ENCODE measurements around the gene GPR158.
"Not testable (repeated sequence)": the region's sequence is repeated elsewhere in the genome, so short reads cannot be mapped to it uniquely, and the experiment has no call there.

Gene GPR158, protein sequence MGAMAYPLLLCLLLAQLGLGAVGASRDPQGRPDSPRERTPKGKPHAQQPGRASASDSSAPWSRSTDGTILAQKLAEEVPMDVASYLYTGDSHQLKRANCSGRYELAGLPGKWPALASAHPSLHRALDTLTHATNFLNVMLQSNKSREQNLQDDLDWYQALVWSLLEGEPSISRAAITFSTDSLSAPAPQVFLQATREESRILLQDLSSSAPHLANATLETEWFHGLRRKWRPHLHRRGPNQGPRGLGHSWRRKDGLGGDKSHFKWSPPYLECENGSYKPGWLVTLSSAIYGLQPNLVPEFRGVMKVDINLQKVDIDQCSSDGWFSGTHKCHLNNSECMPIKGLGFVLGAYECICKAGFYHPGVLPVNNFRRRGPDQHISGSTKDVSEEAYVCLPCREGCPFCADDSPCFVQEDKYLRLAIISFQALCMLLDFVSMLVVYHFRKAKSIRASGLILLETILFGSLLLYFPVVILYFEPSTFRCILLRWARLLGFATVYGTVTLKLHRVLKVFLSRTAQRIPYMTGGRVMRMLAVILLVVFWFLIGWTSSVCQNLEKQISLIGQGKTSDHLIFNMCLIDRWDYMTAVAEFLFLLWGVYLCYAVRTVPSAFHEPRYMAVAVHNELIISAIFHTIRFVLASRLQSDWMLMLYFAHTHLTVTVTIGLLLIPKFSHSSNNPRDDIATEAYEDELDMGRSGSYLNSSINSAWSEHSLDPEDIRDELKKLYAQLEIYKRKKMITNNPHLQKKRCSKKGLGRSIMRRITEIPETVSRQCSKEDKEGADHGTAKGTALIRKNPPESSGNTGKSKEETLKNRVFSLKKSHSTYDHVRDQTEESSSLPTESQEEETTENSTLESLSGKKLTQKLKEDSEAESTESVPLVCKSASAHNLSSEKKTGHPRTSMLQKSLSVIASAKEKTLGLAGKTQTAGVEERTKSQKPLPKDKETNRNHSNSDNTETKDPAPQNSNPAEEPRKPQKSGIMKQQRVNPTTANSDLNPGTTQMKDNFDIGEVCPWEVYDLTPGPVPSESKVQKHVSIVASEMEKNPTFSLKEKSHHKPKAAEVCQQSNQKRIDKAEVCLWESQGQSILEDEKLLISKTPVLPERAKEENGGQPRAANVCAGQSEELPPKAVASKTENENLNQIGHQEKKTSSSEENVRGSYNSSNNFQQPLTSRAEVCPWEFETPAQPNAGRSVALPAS (N-terminal part only)

DNA sequence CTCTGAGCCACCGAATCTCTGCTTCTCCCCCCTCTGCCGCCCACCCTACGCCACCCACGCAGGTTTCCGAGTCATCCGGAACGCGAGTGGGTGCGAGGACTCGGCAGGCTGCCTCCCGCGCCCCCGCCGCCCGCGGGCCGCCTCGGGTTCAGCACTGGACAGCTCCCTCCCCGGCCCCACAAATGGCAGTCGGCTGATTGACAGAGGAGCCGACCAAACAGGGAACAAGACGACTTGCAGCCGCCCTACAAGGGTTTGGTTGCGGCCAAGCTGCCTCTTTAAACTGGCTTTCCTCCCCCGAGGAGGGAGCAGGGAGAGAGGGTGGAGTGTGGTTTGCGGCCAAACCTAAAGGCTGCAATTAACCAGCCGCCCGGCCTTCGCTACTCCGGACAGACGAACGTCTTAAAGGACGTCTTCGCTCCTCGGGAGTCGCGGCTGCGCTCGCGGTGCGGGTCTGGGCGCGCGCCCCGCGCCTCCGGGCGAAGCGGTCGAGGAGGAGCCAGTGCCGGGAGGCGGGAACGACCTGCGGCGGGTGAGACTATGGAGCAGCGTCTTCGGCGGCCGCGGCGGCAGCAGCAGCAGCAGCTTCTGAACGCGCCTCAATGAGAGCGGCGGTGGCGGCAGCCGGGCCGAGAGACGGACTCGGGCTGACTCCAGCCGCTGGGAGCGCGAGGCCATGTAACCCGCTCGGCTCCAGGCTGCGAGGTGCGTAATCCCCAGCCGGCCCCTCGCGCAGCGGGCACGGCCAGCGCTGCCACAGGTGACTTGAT lies at the start of gene GPR158:
TSS of gene GPR158 (plus strand) at position 541 of the 770 bp plus-strand sequence. CDS start 420 bp downstream, outside the sequence.
- DNase-seq, result peak; percentile 37

DNA sequence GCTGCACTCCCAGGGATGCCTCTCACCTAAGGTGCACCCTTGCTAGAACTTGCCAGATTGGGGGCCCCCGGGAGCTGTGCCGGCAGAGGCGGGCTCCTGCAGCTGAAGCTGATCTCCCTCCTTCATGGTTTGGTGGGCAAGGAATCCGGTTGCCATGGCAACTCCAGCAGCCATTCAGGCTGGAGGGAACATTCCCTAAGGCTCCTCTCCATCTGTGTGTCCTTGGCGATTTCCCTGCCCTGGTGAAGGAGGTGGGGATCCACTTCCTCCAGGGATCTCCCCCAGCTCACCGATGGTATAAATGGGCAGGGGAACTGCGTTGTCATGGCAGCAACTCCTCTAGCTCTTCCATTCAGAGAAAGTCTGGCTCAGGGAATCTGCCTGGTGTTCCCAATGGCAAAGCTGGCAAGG lies 49.6 kb upstream of the GPR158 start:
- no peak for DNase-seq

DNA sequence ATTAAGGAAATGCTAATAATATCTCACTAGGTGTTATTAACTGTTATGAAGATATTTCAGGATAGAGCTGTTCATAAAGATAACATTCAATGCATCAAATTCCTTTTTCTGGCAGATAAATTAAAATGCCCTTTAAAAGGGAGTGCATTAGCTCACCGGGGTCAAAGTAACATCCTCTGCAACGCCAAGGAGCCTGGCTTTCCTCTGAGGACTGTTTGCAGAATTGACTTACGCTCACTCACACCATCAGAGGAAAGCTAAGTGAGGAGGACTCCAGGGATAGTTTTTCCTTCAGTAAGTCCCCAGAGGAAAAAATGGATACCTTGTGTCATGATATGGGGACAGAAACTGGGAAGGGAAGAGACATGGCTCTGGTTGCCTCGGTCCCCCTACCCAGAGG lies 45.2 kb upstream of the GPR158 start:
- no peak for DNase-seq

- no peak for DNase-seq
These were observed 43.9 kb upstream of the GPR158 start for GRCh38 chr10:25130906-25131305.

DNA sequence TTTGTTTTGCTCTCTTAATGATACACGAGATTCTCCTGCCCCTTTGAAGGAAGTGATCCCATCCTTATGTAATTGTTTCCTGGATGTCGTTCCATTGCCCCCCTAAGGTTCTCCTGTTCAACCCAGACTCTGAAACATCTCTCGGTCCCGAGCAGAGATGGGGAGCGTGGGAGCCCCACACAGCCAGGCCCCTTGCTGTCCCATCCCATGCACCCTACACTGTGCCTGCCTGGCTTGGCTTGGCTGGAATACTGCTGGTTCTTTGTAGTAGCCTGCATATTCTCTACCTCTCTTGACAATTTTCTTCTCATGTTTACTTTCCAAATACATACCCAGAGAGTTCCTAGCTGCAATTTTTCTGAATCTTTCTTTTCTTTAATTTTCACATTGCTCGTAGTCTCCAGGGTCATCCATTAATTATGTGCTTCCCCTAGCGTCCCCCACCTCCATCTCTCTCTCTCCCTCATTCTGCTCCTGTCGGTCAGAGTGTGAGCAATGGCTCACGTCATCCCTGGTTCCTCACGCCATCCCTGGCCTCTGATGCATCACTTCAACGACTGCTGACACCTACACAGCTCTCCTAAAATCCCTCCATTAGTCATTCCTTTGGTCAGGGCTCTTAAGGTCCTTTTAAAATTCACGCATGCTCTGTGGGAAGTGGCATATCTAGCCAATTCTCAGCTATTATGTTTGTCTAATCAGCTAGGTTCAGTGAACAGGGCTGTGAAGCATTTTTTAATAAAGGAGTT lies 32.5 kb upstream of the GPR158 start:
- no peak for DNase-seq

DNA sequence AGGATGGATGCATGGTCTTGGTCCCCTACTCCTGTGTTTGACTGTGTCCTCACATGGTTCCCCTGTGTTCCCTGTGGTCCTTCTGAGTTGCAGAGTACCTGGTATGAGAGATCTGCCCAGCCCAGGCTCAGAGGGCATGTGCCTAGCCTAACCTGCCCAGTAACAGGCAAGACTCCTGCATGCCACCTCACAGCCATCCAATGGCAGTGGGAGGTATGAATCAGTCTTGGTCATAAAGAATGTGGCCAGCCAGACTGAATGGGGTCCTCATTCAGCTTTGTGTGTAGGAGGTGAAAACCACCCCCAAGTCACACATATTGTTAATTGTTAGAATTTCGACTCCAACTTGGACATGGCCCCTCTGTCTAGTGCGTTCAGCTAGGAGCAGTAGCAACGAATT lies 17.2 kb upstream of the GPR158 start:
- no peak for DNase-seq

- DNase-seq, result no peak
These were observed 15.2 kb upstream of the GPR158 start for GRCh38 chr10:25159591-25159990.

GRCh38 chr10:25162391-25162790 lies 12.4 kb upstream of the GPR158 start:
- no peak for DNase-seq

DNA sequence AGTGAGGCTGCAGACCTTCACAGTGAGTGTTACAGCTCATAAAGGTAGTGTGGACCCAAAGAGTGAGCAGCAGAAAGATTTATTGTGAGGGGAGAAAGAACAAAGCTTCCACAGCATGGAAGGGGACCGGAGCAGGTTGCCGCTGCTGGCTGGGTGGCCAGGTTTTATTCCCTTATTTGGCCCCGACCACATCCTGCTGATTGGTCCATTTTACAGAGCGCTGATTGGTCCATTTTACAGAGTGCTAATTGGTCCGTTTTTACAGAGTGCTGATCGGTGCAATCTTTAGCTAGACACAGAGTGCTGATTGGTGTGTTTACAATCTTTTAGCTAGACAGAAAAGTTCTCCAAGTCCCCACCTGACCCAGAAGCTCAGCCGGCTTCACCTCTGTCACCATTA lies 11.3 kb upstream of the GPR158 start:
- not testable (repeated sequence) for DNase-seq

DNA sequence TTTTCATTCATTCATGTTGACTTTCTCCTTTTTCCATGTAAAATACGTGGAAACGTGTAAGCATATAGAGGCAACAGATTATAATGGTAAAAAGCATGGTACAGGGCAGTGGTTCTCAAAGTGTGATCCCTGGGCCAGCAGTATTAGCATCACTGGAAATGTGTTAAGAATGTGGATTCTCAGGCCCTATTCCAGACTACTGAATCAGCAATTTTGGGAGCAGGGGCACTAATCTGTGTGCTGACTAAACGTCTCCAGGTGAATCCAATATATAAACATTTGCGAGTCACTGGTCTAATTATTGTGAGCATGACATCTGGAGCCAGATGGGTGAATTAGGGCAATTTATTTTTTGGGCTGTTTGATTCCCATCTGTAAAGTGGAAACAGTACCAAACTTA lies 5.1 kb upstream of the GPR158 start:
- no peak for DNase-seq

- no peak for DNase-seq
These were observed 4.2 kb upstream of the GPR158 start for GRCh38 chr10:25170627-25171026.

DNA sequence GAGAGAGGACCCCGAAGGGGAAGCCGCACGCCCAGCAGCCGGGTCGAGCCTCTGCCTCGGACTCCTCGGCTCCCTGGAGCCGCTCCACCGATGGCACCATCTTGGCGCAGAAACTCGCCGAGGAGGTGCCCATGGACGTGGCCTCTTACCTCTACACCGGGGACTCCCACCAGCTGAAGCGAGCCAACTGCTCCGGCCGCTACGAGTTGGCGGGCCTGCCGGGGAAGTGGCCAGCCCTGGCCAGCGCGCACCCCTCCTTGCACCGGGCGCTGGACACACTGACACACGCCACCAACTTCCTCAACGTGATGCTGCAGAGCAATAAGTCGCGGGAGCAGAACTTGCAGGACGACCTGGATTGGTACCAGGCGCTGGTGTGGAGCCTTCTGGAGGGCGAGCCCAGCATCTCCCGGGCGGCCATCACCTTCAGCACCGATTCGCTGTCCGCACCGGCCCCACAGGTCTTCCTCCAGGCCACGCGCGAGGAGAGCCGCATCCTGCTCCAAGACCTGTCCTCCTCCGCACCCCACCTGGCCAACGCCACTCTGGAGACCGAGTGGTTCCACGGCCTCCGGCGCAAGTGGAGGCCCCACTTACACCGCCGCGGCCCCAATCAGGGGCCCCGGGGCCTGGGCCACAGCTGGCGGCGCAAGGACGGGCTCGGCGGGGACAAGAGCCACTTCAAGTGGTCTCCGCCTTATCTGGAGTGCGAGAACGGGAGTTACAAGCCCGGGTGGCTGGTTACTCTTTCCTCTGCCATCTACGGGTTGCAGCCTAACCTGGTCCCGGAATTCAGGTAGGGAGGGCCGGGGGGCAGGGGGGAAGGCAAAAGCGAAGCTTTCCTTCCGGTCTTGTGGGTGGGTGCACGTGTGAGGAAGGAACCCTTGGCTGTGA lies 973 bp downstream of the GPR158 start:
- DNase-seq, result no peak

DNA sequence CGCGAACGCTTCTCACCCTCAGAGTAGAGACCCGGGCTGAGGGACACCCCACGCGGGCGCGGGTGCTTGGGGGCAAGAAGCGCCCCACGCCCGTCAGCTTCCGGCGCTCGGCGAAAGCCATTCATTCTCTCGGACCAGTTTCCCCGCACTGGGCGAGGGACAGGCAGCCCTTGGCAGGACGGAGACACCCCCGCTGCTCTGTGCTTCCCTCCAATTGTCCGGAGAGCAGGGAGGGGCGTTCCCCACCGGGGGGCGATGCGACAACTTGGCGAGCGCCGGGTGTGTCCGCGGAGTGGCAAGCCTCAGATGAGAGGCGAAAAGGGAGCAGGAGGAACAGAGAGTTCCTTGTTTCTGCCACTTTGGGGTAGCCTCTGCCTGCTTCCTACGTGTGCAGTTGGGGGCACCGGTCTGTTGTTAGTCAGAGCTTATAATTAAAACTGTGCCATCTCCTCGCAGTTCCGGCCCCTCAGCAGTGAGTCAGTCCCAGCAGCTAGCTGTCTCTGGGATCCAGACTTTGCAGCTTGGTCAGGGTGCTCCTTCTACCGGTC lies 1.7 kb downstream of the GPR158 start:
- DNase-seq, result no peak

- DNase-seq, result no peak
These were observed 2.4 kb downstream of the GPR158 start for GRCh38 chr10:25177093-25177753.

DNA sequence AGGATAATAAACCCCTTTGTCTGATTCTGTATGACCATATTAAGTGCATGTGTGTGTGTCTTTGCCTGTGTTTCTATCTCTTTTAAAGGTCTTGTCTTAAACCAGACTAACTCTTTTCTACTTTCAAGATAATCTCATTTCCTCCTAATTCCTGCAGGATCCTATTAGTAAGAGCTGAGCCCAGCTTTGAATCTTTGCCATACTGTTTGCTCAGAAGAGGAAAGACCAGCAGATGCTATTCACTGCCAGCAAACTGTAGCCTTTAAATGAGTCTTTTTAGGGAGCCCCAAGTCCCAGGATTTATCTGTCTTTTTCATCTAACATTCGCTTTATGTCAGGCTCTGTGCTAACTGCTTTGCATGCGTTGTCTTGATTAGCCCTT lies 2.9 kb downstream of the GPR158 start:
- DNase-seq, result no peak

DNA sequence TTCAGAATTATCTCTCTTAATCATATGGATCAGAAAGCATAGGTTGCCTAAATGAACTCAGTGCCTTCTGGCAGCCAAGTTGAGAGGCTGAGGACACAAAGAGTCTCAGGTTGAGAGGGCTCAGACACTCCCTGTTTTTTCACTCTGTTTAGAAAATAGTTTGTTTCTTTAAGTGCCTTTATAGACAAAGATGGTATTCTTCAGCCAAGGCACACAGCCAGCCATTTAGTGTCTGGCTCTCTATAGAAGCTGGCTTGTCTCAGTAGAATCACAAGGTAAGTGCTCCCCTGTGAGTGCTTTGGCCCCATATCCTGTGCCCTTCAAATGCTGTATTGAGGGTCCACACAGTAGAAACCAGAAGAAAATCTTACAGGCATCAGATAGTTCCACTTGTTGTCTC lies 3.6 kb downstream of the GPR158 start:
- no peak for DNase-seq

GRCh38 chr10:25180801-25181200 lies 6.0 kb downstream of the GPR158 start:
- no peak for DNase-seq

- DNase-seq, result no peak
These were observed 7.8 kb downstream of the GPR158 start for GRCh38 chr10:25182636-25183035.

- no peak for DNase-seq
These were observed 16.5 kb downstream of the GPR158 start for GRCh38 chr10:25191162-25191895.

Measured in activated CD4-positive, CD25-positive, alpha-beta regulatory T cell treated with anti-CD3 and anti-CD28 coated beads, Interleukin-2, amount 50 U/mL, for 72 hours (primary cell).